HG02870 (cell line): ENCODE measurements around the gene SFXN5.

Source experiments
- ATAC-seq: cut with Tn5 transposase; IDR thresholded peaks from one replicate; pipeline ENCODE4 v1.9.1; 2021; ENCODE audit warnings: mild to moderate bottlenecking, moderate library complexity; ENCODE audit not compliant: unreplicated experiment

SFXN5 gene

GRCh38 chr2:72995430-72996116 is 75.9 kb downstream of the SFXN5 start:
- no peak for ATAC-seq

DNA sequence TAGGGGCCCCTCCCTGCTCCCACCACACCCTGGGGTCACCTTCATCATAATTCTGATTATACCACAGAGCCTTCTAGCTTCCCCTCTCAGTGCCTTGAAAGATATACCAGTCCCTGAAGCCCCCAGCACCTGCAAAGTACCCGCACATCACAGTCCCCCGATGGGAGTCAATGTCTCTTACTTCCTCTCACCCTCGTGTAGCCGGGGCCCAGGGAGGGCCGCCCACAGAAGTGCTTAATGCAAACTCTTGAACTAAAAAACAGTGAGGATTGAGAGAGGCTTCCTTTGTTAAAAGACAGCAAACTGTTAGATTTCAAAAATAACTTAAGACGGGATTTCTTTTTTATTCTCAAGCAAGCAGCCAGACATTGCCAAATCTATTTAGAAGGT is 76.5 kb downstream of the SFXN5 start:
- no peak for ATAC-seq

DNA sequence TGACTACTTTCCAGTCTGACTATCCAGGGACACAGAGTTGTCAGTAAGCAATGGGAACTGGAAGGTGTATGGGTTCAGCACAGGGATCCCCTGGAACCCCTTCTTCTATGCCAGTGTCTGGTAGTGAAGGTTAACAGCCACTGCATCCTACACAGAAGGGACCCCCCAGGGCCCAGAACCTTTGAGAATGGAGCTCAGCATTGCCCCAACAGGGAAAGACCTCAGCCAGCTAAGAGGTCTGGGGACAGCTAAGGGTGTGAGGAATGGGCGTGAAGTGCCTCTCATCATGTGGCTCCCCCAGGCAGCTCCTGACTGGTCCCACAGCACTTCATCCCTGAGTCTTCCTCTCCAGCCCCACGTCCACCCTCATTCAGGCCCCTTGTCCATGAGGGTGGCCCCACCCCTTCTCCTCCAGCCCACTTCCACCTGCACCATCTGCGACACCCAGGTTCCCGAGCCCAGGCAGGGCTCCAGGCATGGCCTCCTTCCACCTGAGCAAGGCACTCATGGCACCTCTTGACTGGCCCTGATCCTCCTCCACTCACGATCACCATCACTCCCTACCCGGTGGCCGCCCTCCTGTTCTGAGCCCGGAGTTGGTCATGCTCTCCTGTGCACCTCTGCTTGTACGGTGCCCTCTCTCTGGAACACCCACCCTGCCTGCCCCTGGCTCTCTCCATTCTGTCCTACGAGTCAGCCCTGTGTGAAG is 77.1 kb downstream of the SFXN5 start:
- no peak for ATAC-seq

- ATAC-seq: no peak
Measured at GRCh38 chr2:72993933-72994280, 77.6 kb downstream of the SFXN5 start.

- no peak for ATAC-seq
Measured at GRCh38 chr2:72993147-72993932, 78.2 kb downstream of the SFXN5 start.

- ATAC-seq: no peak
Measured at GRCh38 chr2:72992734-72993102, 78.8 kb downstream of the SFXN5 start.

DNA sequence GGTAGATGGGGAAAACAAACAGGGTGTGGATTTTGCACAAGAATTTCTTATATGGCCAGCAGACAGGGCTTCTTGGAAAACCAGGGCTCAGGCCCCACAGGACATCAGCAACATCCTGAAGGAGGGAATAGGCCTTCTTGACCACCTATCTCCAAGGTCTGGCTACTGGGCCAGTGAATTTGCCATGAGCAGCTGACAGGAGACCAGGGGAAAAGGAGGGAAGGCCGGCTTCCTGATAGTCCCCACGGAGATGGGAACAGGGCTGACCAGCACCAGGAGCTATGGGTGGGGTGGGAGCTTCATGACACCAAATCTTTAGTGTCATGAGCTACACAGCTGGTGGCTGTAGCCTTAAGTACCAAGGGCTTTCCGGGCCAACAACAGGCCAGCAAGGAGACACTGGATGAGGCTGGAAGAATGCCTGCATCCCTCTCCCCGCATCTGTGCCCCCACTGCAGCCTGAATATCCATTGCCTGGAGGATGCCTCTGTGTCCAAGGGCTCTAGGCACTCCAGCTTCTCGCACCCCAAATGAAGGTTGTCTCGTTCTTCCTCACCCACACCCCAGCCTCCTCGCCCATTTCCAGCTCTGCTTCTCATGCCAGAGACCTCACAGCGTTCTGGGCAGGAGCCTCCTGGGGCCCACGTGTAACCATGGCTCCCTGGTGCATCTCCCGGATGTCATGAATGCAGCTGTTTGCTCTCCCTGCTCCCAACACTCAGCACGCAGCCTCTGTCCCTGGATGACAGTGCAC is 79.4 kb downstream of the SFXN5 start:
- ATAC-seq: no peak

DNA sequence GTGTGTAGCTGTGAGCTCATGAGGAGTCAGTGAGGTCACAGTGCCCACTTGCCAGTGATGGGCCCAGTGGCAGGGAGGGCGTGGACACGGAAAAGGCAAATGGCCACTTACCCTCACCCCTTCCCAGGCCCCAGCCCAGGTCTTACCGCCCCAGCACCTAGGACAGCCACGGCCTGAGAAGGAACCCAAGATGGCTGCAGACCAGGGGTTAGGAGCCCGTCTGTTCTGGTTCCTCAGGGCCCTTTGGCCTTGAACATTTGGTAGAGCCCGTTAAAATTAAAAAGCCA is 80.1 kb downstream of the SFXN5 start:
- ATAC-seq: no peak

DNA sequence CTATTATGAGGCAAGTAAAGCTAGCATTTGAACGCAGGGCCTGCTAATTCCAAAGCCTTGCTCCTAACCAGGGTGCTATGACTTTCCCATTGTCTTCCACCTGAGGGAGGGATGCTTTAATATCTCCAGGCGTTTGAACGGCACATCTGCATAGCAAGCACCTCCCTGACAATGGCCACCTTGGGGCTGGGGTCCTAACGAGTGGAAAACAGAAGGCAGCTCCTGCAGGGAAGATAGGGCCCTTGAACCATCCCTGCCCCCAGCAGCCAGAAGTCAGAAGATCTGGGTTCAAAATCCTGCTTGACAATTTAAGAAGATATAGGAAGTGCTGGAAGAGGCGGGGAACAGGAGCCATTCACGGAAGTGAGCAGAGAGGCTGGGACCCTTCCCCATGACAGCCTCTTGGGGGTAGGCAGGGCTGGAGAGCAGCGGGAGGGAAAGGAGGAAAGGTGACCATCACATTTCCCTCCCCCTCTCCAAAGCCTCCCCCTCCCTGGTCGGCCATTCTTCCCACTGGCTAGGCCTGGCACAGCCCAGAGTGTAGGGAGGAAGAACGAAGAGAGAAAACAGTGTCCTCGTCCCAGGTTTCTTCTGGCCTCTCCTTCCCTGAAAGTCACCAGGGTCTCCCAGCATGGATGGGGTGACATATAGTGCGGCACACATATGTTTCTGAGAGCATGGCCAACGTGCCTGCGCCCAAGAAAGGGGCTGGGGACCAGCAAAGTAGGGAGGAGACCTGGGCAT is 80.6 kb downstream of the SFXN5 start:
- ATAC-seq: no peak

GRCh38 chr2:72989770-72990556 is 81.5 kb downstream of the SFXN5 start:
- ATAC-seq: no peak

GRCh38 chr2:72988726-72989273 is 82.7 kb downstream of the SFXN5 start:
- no peak for ATAC-seq

GRCh38 chr2:72988041-72988440 is 83.5 kb downstream of the SFXN5 start:
- no peak for ATAC-seq

DNA sequence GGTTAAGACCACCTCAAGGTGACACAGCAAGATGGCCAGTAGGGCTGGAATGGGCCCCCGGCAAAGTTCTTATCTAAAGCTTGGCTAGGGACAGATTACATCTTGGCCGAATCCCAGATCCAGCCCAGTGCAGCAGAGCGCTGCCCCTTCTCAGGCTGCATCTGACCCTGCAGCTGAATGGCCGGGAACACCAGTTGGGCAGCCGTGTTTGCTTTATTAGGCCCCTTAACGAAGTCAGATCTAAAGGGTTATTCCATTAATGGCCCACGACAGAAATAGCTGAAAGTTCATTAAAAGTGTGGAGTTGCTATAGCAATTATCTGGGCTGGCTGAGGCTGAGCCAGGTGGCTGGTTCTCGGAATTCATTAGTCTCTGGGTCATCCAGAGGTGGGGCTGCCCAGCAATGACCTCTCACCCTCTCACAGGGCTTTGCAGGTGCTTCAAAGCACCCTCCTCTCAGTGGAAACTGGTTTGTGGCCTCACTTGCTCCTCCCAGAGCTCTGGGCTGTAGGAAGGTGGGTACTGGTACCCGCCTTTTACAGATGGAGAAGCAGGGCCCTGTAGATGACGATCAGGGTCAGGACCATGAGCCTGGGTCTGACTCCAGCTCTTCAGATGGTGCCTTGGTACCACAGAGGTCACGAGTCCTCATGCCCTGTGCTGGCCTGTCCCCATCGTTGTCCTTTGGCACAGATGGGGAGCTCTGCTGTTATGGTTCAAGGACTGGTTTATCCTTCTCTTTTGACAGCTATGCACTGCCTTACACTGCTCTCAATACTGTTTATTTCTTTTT is 85.4 kb downstream of the SFXN5 start:
- ATAC-seq: no peak

DNA sequence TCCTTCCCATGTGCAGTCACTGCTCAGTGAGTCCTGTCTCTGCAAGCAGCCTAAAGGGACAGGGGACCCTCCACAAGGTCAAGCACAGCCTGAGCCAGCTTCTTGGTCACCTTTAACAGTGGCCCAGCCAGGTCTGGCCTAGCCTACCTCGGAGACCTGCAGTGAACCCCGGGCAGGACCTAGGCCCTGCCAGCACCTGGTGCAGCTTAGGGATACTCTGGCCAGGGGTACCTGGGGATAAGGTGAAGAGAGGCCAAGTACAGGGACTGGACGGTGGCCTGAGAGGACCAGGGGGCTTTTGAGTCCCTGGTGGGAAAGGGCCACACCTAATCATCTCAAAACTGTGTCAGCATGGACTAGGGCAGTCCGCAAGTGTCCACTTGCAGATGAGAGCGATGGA is 86.4 kb downstream of the SFXN5 start:
- no peak for ATAC-seq

DNA sequence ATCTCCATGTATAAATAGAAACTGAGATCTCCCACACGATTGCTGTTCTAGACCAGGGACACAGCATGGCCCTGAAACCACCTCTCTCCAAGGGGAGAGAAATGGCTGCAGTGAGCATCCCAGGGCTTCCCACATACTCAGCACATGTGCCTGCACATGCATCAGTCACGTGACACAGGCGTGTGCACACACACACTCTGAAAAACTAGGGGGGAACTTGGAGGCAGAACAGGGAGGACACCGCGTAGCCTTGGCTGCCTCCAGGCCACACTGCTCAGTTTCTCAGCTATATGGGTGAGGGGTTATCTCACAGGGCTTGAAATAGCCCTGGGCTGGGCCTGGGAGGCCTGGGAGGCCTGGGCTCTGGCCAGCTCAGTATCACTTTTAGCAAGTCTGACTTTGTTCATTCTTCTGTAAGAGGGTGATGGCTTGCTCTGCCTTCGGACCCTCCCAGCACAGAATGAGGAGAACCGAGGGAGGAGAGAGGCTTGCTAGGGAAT is 87.3 kb downstream of the SFXN5 start:
- no peak for ATAC-seq

- no peak for ATAC-seq
Measured at GRCh38 chr2:72983500-72984161, 87.9 kb downstream of the SFXN5 start.

- ATAC-seq: no peak
Measured at GRCh38 chr2:72982781-72983499, 88.6 kb downstream of the SFXN5 start.

- ATAC-seq: no peak
Measured at GRCh38 chr2:72982219-72982618, 89.3 kb downstream of the SFXN5 start.
